ENCODE data around the gene LBX1.

The LBX1 gene

GRCh38 chr10:101225846-101226421 lies 3.3 kb downstream of the LBX1 start:
- no peak for DNase-seq (ENCODE audit: low spot score)

GRCh38 chr10:101224910-101225823 lies 4.1 kb downstream of the LBX1 start:
- no peak for DNase-seq (ENCODE audit: low spot score)

GRCh38 chr10:101224060-101224909 lies 5.0 kb downstream of the LBX1 start:
- no peak for DNase-seq (ENCODE audit: low spot score)

- no peak for DNase-seq (ENCODE audit: low spot score)
These were observed 5.8 kb downstream of the LBX1 start for GRCh38 chr10:101223274-101224059.

GRCh38 chr10:101222683-101223273 lies 6.5 kb downstream of the LBX1 start:
- DNase-seq (ENCODE audit: low spot score): no peak

GRCh38 chr10:101221963-101222531 lies 7.2 kb downstream of the LBX1 start:
- DNase-seq (ENCODE audit: low spot score): no peak

- DNase-seq (ENCODE audit: low spot score): no peak
These were observed 7.7 kb downstream of the LBX1 start for GRCh38 chr10:101221549-101221948.

GRCh38 chr10:101219946-101220451 lies 9.3 kb downstream of the LBX1 start:
- no peak for DNase-seq (ENCODE audit: low spot score)

GRCh38 chr10:101219139-101219945 lies 9.9 kb downstream of the LBX1 start:
- DNase-seq (ENCODE audit: low spot score): no peak

- DNase-seq (ENCODE audit: low spot score): no peak
These were observed 10.7 kb downstream of the LBX1 start for GRCh38 chr10:101218351-101219138.

GRCh38 chr10:101217450-101218281 lies 11.6 kb downstream of the LBX1 start:
- no peak for DNase-seq (ENCODE audit: low spot score)

- DNase-seq (ENCODE audit: low spot score): no peak
These were observed 12.2 kb downstream of the LBX1 start for GRCh38 chr10:101217044-101217425.

- DNase-seq (ENCODE audit: low spot score): no peak
These were observed 12.8 kb downstream of the LBX1 start for GRCh38 chr10:101216207-101217043.

GRCh38 chr10:101215397-101216206 lies 13.7 kb downstream of the LBX1 start:
- no peak for DNase-seq (ENCODE audit: low spot score)

GRCh38 chr10:101214446-101215396 lies 14.5 kb downstream of the LBX1 start:
- DNase-seq (ENCODE audit: low spot score): peak; percentile 64
